ENCODE results near the gene TMEM120B.

Gene TMEM120B

DNA sequence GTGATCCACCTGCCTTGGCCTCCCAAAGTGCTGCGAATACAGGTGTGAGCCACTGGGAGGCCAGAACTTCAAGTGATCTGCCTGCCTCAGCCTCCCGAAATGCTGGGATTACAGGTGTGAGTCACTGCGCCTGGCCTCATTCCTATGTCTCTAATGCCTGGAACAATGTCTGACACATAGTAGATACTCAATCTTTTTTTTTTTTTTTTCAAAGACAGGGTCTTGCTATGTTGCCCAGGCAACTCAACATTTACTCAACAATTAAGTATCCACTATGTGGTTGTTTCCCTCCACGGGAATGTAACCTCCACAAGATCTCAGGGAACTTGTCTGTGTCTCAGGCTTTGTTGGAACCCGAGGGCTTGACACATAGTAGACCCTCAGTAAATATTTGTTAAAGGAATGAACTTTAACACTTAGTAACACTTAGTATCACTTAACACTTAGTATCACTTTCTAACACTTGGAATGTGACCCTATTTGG, 3.0 kb upstream of the TMEM120B start:
- Histone ChIP-seq H3K36me3 (ENCODE audit: low read depth) (no peaks in the 10 kb centered on the region), H3K27me3 (ENCODE audit: insufficient read depth, poor library complexity, severe bottlenecking) (no peaks in the 10 kb centered on the region), H3K4me3 (ENCODE audit: severe bottlenecking) (no peak overlapping the region), H3K4me1 (ENCODE audit: insufficient read depth, poor library complexity, severe bottlenecking) (peaks cover 9% of the 10 kb centered on the region), H3K9me3 (ENCODE audit: severe bottlenecking) (no peaks in the 10 kb centered on the region), H3K27ac (ENCODE audit: poor library complexity, severe bottlenecking) (peak overlapping the region; percentile 11)
- peak; percentile 10 for TF ChIP-seq CTCF (IDR thresholded peaks at IDR 0.05; ENCODE audit: poor library complexity, severe bottlenecking)
- DNase-seq (ENCODE audit: low spot score), result no peak
- peak; percentile 50; the same call in 2 of the 3 replicates for ATAC-seq (ENCODE audit: low read depth)

GRCh38 chr12:121711361-121712189, 977 bp upstream of the TMEM120B start:
- peaks cover 11% of the 10 kb centered on the region for H3K4me1 ChIP-seq (ENCODE audit: insufficient read depth, poor library complexity, severe bottlenecking)
- ATAC-seq (ENCODE audit: low read depth) (0 out of 3 replicates have a peak, but pooled peaks have one; percentile 26), DNase-seq (ENCODE audit: low spot score) (no peak)
- no peaks in the 10 kb centered on the region; the same call in 1 of the 2 replicates for H3K36me3 ChIP-seq (ENCODE audit: low read depth)
- no peak for TF ChIP-seq CTCF (IDR thresholded peaks at IDR 0.05; ENCODE audit: poor library complexity, severe bottlenecking)
- no peaks in the 10 kb centered on the region for H3K9me3 ChIP-seq (ENCODE audit: severe bottlenecking)
- no peaks in the 10 kb centered on the region for H3K27me3 ChIP-seq (ENCODE audit: insufficient read depth, poor library complexity, severe bottlenecking)
- peak overlapping the region; percentile 54 for H3K27ac ChIP-seq (ENCODE audit: poor library complexity, severe bottlenecking)
- H3K4me3 ChIP-seq (ENCODE audit: severe bottlenecking), result peak overlapping the region; percentile 78

DNA sequence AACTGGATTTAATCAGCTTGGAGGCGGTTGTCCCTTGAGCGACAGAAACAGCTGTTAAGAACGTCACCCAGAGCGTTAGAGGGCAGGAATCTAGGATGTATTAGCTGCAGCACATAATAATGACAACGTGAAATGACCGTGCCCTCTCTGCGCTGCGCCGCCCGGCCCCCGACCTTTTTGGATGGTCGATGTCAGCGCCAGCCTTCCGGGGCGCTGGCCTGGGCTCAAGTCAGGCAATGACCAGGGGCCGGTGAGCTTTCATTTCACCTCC, 427 bp upstream of the TMEM120B start:
- DNase-seq (ENCODE audit: low spot score), result no peak
- no peak; the same call in 2 of the 3 replicates for ATAC-seq (ENCODE audit: low read depth)
- no peaks in the 10 kb centered on the region for H3K9me3 ChIP-seq (ENCODE audit: severe bottlenecking)
- H3K36me3 ChIP-seq (ENCODE audit: low read depth), result no peaks in the 10 kb centered on the region; the same call in 1 of the 2 replicates
- H3K27ac ChIP-seq (ENCODE audit: poor library complexity, severe bottlenecking), result peak overlapping the region; percentile 54
- H3K27me3 ChIP-seq (ENCODE audit: insufficient read depth, poor library complexity, severe bottlenecking), result no peaks in the 10 kb centered on the region
- peaks cover 16% of the 10 kb centered on the region for H3K4me1 ChIP-seq (ENCODE audit: insufficient read depth, poor library complexity, severe bottlenecking)
- peak overlapping the region; percentile 78 for H3K4me3 ChIP-seq (ENCODE audit: severe bottlenecking)
- TF ChIP-seq CTCF (IDR thresholded peaks at IDR 0.05; ENCODE audit: poor library complexity, severe bottlenecking), result no peak

- DNase-seq (ENCODE audit: low spot score) (no peak), ATAC-seq (ENCODE audit: low read depth) (no peak; the same call in 2 of the 3 replicates)
- peaks cover 6% of the 10 kb centered on the region; the same call in 1 of the 2 replicates for H3K36me3 ChIP-seq (ENCODE audit: low read depth)
- H3K4me1 ChIP-seq (ENCODE audit: insufficient read depth, poor library complexity, severe bottlenecking), result peaks cover 20% of the 10 kb centered on the region
- TF ChIP-seq CTCF (IDR thresholded peaks at IDR 0.05; ENCODE audit: poor library complexity, severe bottlenecking), result no peak
- peak overlapping the region; percentile 54 for H3K27ac ChIP-seq (ENCODE audit: poor library complexity, severe bottlenecking)
- H3K4me3 ChIP-seq (ENCODE audit: severe bottlenecking), result peak overlapping the region; percentile 78
- H3K27me3 ChIP-seq (ENCODE audit: insufficient read depth, poor library complexity, severe bottlenecking), result no peaks in the 10 kb centered on the region
- no peaks in the 10 kb centered on the region for H3K9me3 ChIP-seq (ENCODE audit: severe bottlenecking)
Measured at GRCh38 chr12:121713257-121713777, 765 bp downstream of the TMEM120B start.
